Measurements from ENCODE around the gene GFY.

DNA sequence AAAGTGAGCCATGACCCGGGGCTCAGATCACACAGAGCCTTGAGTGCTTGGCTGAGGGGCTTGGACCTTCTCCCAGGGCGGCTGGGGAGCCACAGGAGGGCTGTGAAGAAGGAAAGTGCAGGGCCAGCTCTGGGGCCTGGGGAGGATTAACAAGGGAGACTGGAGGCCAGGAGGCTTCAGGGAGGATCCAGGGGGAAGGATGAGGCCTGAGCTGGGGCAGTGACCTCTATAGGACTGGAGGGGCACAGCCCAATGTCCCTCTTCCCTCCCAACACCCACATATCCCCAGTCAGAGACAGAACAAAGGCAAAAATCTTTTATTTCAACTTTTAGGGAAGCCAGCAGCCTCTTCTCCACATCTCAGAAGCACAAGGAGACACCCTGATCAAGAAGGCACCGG, 20.8 kb downstream of the GFY start:
- TF ChIP-seq, protein P1, sequence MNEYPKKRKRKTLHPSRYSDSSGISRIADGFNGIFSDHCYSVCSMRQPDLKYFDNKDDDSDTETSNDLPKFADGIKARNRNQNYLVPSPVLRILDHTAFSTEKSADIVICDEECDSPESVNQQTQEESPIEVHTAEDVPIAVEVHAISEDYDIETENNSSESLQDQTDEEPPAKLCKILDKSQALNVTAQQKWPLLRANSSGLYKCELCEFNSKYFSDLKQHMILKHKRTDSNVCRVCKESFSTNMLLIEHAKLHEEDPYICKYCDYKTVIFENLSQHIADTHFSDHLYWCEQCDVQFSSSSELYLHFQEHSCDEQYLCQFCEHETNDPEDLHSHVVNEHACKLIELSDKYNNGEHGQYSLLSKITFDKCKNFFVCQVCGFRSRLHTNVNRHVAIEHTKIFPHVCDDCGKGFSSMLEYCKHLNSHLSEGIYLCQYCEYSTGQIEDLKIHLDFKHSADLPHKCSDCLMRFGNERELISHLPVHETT (tag by site-specific recombination; IDR thresholded peaks at IDR 0.05) = no peak
- no peak for TF ChIP-seq ZNF248 (tag by site-specific recombination; IDR thresholded peaks at IDR 0.05)
- TF ChIP-seq, protein P2, sequence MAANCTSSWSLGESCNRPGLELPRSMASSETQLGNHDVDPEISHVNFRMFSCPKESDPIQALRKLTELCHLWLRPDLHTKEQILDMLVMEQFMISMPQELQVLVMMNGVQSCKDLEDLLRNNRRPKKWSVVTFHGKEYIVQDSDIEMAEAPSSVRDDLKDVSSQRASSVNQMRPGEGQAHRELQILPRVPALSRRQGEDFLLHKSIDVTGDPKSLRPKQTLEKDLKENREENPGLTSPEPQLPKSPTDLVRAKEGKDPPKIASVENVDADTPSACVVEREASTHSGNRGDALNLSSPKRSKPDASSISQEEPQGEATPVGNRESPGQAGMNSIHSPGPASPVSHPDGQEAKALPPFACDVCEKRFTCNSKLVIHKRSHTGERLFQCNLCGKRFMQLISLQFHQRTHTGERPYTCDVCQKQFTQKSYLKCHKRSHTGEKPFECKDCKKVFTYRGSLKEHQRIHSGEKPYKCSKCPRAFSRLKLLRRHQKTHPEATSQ (tag by site-specific recombination; IDR thresholded peaks at IDR 0.05) = no peak
- TF ChIP-seq, protein P3, sequence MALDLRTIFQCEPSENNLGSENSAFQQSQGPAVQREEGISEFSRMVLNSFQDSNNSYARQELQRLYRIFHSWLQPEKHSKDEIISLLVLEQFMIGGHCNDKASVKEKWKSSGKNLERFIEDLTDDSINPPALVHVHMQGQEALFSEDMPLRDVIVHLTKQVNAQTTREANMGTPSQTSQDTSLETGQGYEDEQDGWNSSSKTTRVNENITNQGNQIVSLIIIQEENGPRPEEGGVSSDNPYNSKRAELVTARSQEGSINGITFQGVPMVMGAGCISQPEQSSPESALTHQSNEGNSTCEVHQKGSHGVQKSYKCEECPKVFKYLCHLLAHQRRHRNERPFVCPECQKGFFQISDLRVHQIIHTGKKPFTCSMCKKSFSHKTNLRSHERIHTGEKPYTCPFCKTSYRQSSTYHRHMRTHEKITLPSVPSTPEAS (tag by site-specific recombination; IDR thresholded peaks at IDR 0.05) = no peak
- TF ChIP-seq, protein P4, sequence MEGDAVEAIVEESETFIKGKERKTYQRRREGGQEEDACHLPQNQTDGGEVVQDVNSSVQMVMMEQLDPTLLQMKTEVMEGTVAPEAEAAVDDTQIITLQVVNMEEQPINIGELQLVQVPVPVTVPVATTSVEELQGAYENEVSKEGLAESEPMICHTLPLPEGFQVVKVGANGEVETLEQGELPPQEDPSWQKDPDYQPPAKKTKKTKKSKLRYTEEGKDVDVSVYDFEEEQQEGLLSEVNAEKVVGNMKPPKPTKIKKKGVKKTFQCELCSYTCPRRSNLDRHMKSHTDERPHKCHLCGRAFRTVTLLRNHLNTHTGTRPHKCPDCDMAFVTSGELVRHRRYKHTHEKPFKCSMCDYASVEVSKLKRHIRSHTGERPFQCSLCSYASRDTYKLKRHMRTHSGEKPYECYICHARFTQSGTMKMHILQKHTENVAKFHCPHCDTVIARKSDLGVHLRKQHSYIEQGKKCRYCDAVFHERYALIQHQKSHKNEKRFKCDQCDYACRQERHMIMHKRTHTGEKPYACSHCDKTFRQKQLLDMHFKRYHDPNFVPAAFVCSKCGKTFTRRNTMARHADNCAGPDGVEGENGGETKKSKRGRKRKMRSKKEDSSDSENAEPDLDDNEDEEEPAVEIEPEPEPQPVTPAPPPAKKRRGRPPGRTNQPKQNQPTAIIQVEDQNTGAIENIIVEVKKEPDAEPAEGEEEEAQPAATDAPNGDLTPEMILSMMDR (tag by site-specific recombination; IDR thresholded peaks at IDR 0.05) = peak; percentile 10; the same call in 1 of the 2 replicates
- TF ChIP-seq ZNF302 (tag by site-specific recombination; IDR thresholded peaks at IDR 0.05; ENCODE audit: low read depth) = no peak
- TF ChIP-seq ZNF274 (IDR thresholded peaks at IDR 0.05; ENCODE audit: low read length) = no peak
- no peak for TF ChIP-seq ZNF274 (tag by site-specific recombination; IDR thresholded peaks at IDR 0.05; ENCODE audit: borderline replicate concordance)
- TF ChIP-seq, protein P5, sequence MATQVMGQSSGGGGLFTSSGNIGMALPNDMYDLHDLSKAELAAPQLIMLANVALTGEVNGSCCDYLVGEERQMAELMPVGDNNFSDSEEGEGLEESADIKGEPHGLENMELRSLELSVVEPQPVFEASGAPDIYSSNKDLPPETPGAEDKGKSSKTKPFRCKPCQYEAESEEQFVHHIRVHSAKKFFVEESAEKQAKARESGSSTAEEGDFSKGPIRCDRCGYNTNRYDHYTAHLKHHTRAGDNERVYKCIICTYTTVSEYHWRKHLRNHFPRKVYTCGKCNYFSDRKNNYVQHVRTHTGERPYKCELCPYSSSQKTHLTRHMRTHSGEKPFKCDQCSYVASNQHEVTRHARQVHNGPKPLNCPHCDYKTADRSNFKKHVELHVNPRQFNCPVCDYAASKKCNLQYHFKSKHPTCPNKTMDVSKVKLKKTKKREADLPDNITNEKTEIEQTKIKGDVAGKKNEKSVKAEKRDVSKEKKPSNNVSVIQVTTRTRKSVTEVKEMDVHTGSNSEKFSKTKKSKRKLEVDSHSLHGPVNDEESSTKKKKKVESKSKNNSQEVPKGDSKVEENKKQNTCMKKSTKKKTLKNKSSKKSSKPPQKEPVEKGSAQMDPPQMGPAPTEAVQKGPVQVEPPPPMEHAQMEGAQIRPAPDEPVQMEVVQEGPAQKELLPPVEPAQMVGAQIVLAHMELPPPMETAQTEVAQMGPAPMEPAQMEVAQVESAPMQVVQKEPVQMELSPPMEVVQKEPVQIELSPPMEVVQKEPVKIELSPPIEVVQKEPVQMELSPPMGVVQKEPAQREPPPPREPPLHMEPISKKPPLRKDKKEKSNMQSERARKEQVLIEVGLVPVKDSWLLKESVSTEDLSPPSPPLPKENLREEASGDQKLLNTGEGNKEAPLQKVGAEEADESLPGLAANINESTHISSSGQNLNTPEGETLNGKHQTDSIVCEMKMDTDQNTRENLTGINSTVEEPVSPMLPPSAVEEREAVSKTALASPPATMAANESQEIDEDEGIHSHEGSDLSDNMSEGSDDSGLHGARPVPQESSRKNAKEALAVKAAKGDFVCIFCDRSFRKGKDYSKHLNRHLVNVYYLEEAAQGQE (tag by site-specific recombination; IDR thresholded peaks at IDR 0.05) = no peak
- TF ChIP-seq, protein P6, sequence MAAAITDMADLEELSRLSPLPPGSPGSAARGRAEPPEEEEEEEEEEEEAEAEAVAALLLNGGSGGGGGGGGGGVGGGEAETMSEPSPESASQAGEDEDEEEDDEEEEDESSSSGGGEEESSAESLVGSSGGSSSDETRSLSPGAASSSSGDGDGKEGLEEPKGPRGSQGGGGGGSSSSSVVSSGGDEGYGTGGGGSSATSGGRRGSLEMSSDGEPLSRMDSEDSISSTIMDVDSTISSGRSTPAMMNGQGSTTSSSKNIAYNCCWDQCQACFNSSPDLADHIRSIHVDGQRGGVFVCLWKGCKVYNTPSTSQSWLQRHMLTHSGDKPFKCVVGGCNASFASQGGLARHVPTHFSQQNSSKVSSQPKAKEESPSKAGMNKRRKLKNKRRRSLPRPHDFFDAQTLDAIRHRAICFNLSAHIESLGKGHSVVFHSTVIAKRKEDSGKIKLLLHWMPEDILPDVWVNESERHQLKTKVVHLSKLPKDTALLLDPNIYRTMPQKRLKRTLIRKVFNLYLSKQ (tag by site-specific recombination; IDR thresholded peaks at IDR 0.05; ENCODE audit: borderline replicate concordance) = no peak
- TF ChIP-seq, protein P7, sequence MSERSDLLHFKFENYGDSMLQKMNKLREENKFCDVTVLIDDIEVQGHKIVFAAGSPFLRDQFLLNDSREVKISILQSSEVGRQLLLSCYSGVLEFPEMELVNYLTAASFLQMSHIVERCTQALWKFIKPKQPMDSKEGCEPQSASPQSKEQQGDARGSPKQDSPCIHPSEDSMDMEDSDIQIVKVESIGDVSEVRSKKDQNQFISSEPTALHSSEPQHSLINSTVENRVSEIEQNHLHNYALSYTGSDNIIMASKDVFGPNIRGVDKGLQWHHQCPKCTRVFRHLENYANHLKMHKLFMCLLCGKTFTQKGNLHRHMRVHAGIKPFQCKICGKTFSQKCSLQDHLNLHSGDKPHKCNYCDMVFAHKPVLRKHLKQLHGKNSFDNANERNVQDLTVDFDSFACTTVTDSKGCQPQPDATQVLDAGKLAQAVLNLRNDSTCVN (tag by site-specific recombination; optimal IDR thresholded peaks at IDR 0.05) = no peak
- no peak for TF ChIP-seq ZNF239 (tag by site-specific recombination; IDR thresholded peaks at IDR 0.05)
- no peak for TF ChIP-seq ZNF624 (tag by site-specific recombination; IDR thresholded peaks at IDR 0.05)
